Esophagus muscularis mucosa (tissue), 4 donors: ENCODE data around the gene EGR2.

Source experiments
- CTCF ChIP-seq, 3 experiments: fragments of 200-600 bp in 2 of 3; fragments of 450-650 bp in 1 of 3; sonication (generic) in 2 of 3; IDR thresholded peaks; one replicate each; pipeline ENCODE4 v1.5.1; 2017 to 2019; ENCODE audit warnings: antibody characterized with exemption in 3 of 3, mild to moderate bottlenecking in 2 of 3, moderate library complexity in 1 of 3
- EP300 ChIP-seq: sonication (generic); formaldehyde crosslinking; IDR thresholded peaks from one replicate; pipeline ENCODE4 v1.6.1; 2017; ENCODE audit warnings: antibody characterized with exemption
- POLR2A ChIP-seq: fragments of 450-650 bp; IDR thresholded peaks from one replicate; pipeline ENCODE4 v1.6.1; 2017; ENCODE audit warnings: antibody characterized with exemption, moderate library complexity, mild to moderate bottlenecking, low read depth

GRCh38 chr10:62850646-62851045, 34.5 kb upstream of the EGR2 start:
- TF ChIP-seq CTCF (IDR thresholded peaks at IDR 0.05) (no peak), POLR2A (no peak), EP300 (no peak)
